Glomerular visceral epithelial cell (primary cell): ENCODE data around the gene APOB.

ENCODE experiments used
- DNase-seq: peaks from one replicate; pipeline ENCODE4 v3.0.0-alpha.2; 2016; ENCODE audit errors: extremely low spot score

APOB gene

GRCh38 chr2:21043744-21044532 lies at the start of gene APOB:
APOB (minus strand) TSS chr2:21044073; CDS start chr2:21043945, 128 bp downstream.
- DNase-seq, result no peak

GRCh38 chr2:21092308-21092869 lies 48.5 kb upstream of the APOB start:
- no peak for DNase-seq

GRCh38 chr2:21084401-21084800 lies 40.5 kb upstream of the APOB start:
- no peak for DNase-seq

GRCh38 chr2:21083482-21083881 lies 39.6 kb upstream of the APOB start:
- no peak for DNase-seq

- DNase-seq, result no peak
These were observed 34.4 kb upstream of the APOB start for GRCh38 chr2:21078296-21078695.

- DNase-seq, result no peak
These were observed 28.8 kb upstream of the APOB start for GRCh38 chr2:21072477-21073242.

GRCh38 chr2:21070341-21071257 lies 26.7 kb upstream of the APOB start:
- DNase-seq, result no peak

- DNase-seq, result no peak
These were observed 26.0 kb upstream of the APOB start for GRCh38 chr2:21069746-21070340.

- no peak for DNase-seq
These were observed 24.1 kb upstream of the APOB start for GRCh38 chr2:21067859-21068537.

GRCh38 chr2:21067125-21067524 lies 23.3 kb upstream of the APOB start:
- DNase-seq, result no peak

- no peak for DNase-seq
These were observed 16.2 kb upstream of the APOB start for GRCh38 chr2:21059885-21060610.

- DNase-seq, result no peak
These were observed 13.2 kb upstream of the APOB start for GRCh38 chr2:21057097-21057496.

GRCh38 chr2:21055879-21056790 lies 12.3 kb upstream of the APOB start:
- no peak for DNase-seq

- no peak for DNase-seq
These were observed 11.6 kb upstream of the APOB start for GRCh38 chr2:21055451-21055850.

- no peak for DNase-seq
These were observed 10.1 kb upstream of the APOB start for GRCh38 chr2:21054011-21054410.

GRCh38 chr2:21052044-21052443 lies 8.2 kb upstream of the APOB start:
- DNase-seq, result no peak

- DNase-seq, result no peak
These were observed 6.3 kb upstream of the APOB start for GRCh38 chr2:21050164-21050563.

GRCh38 chr2:21047141-21048009 lies 3.5 kb upstream of the APOB start:
- DNase-seq, result no peak
